Suprapubic skin (tissue), 4 donors: ENCODE measurements around the gene CTNNA3. TPM values are rescaled to one million over a fixed set of nuclear protein-coding genes. Genes with fewer than 3 reads are reported as not detected.
"Not testable (repeated sequence)": the region's sequence is repeated elsewhere in the genome, so short reads cannot be mapped to it uniquely, and the experiment has no call there.

Experiments used
- DNase-seq, 2 donors: peaks; one replicate each; pipeline ENCODE4 v3.0.0-alpha.2; 2019; ENCODE audit warnings: low spot score in 2 of 2
- H3K27ac ChIP-seq: fragments of 200-600 bp; sonication (generic); one replicate; pipeline ENCODE4 v1.5.1; 2019
- H3K27me3 ChIP-seq: fragments of 200-600 bp; sonication (generic); one replicate; pipeline ENCODE4 v1.5.1; 2019
- H3K36me3 ChIP-seq: fragments of 200-600 bp; sonication (generic); one replicate; pipeline ENCODE4 v1.5.1; 2019
- H3K4me1 ChIP-seq: fragments of 200-600 bp; sonication (generic); one replicate; pipeline ENCODE4 v1.5.1; 2019
- H3K4me3 ChIP-seq: fragments of 200-600 bp; sonication (generic); one replicate; pipeline ENCODE4 v1.5.1; 2019; ENCODE audit warnings: mild to moderate bottlenecking
- H3K9me3 ChIP-seq: fragments of 200-600 bp; sonication (generic); one replicate; pipeline ENCODE4 v1.5.1; 2019
- EP300 ChIP-seq: sonication (generic); formaldehyde crosslinking; IDR thresholded peaks from one replicate; pipeline ENCODE4 v1.6.1; 2017; ENCODE audit warnings: antibody characterized with exemption
- POLR2A ChIP-seq, 2 donors: fragments of 450-650 bp; IDR thresholded peaks; one replicate each; pipeline ENCODE4 v1.6.1; 2017; ENCODE audit warnings: antibody characterized with exemption in 2 of 2, mild to moderate bottlenecking in 2 of 2, moderate library complexity in 2 of 2
- POLR2AphosphoS5 ChIP-seq, 3 donors: sonication (generic); formaldehyde crosslinking; IDR thresholded peaks; one replicate each; pipeline ENCODE4 v1.6.1; 2017; ENCODE audit warnings: antibody characterized with exemption in 3 of 3
- WGBS: methylation state at CpG from one replicate; pipeline ENCODE4 v1.1.5; 2018; 5-methylcytosine and 5-hydroxymethylcytosine counted together
- total RNA-seq, 4 donors: library from RNA; depleted of rRNA; stranded (reverse); fragments of >200 nt; gene quantifications; one replicate each; pipeline ENCODE4 v1.1.0, GENCODE V29; 2016
- TF ChIP-seq, protein P1 (sequence below), 2 donors: fragments of 200-600 bp in 1 of 2; fragments of 450-650 bp in 1 of 2; sonication (generic) in 1 of 2; IDR thresholded peaks; one replicate each; pipeline ENCODE4 v1.5.1; 2016 to 2019; ENCODE audit warnings: antibody characterized with exemption in 2 of 2, mild to moderate bottlenecking in 1 of 2, moderate library complexity in 1 of 2

Gene CTNNA3
- total RNA-seq, 4 donors from 2014 or later: 0.08 to 0.29 (median 0.21) TPM

DNA sequence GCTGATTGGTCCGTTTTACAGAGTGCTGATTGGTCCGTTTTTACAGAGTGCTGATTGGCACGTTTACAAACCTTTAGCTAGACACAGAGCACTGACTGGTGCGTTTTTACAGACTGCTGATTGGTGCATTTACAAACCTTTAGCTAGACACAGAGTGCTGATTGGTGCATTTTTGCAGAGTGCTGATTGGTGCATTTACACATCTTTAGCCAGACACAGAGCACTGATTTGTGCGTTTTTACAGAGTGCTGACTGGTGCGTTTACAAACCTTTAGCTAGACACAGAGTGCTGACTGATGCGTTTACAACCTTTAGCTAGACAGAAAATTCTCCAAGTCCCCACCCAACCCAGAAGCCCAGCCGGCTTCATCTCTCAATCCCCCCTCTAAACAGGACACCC, 11.9 kb downstream of the CTNNA3 start:
- not testable (repeated sequence) for H3K27ac ChIP-seq, H3K4me1 ChIP-seq, DNase-seq, H3K4me3 ChIP-seq, H3K36me3 ChIP-seq, H3K27me3 ChIP-seq
- 91% methylated on average over 8 of the region's 8 CpGs for WGBS
- H3K9me3 ChIP-seq: peaks cover 28% of the 10 kb centered on the region

GRCh38 chr10:67678335-67678974, 17.5 kb downstream of the CTNNA3 start:
- Histone ChIP-seq H3K4me1 (no peaks in the 10 kb centered on the region), H3K27ac (no peak overlapping the region), H3K27me3 (no peaks in the 10 kb centered on the region), H3K36me3 (no peaks in the 10 kb centered on the region), H3K4me3 (no peak overlapping the region), H3K9me3 (peaks cover 11% of the 10 kb centered on the region)
- TF ChIP-seq EP300 (no peak), POLR2AphosphoS5 (IDR thresholded peaks at IDR 0.05) (no peak), POLR2A (IDR thresholded peaks at IDR 0.05) (no peak)
- TF ChIP-seq, protein P1, sequence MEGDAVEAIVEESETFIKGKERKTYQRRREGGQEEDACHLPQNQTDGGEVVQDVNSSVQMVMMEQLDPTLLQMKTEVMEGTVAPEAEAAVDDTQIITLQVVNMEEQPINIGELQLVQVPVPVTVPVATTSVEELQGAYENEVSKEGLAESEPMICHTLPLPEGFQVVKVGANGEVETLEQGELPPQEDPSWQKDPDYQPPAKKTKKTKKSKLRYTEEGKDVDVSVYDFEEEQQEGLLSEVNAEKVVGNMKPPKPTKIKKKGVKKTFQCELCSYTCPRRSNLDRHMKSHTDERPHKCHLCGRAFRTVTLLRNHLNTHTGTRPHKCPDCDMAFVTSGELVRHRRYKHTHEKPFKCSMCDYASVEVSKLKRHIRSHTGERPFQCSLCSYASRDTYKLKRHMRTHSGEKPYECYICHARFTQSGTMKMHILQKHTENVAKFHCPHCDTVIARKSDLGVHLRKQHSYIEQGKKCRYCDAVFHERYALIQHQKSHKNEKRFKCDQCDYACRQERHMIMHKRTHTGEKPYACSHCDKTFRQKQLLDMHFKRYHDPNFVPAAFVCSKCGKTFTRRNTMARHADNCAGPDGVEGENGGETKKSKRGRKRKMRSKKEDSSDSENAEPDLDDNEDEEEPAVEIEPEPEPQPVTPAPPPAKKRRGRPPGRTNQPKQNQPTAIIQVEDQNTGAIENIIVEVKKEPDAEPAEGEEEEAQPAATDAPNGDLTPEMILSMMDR (IDR thresholded peaks at IDR 0.05): no peak
- no peak for DNase-seq
- 56% methylated on average over 1 of the region's 1 CpG for WGBS

GRCh38 chr10:67676208-67676825, 19.7 kb downstream of the CTNNA3 start:
- WGBS: 52% methylated on average over 2 of the region's 2 CpGs
- no peaks in the 10 kb centered on the region for H3K27me3 ChIP-seq
- no peaks in the 10 kb centered on the region for H3K9me3 ChIP-seq
- no peak for DNase-seq
- no peak overlapping the region for H3K4me3 ChIP-seq
- H3K27ac ChIP-seq: no peak overlapping the region
- TF ChIP-seq POLR2A (IDR thresholded peaks at IDR 0.05) (no peak), EP300 (no peak), POLR2AphosphoS5 (IDR thresholded peaks at IDR 0.05) (no peak)
- TF ChIP-seq, protein P1 (IDR thresholded peaks at IDR 0.05): no peak
- no peaks in the 10 kb centered on the region for H3K4me1 ChIP-seq
- H3K36me3 ChIP-seq: no peaks in the 10 kb centered on the region

GRCh38 chr10:67670401-67670800, 25.6 kb downstream of the CTNNA3 start:
- TF ChIP-seq EP300: no peak
- no peak for TF ChIP-seq POLR2AphosphoS5 (IDR thresholded peaks at IDR 0.05)
- TF ChIP-seq, protein P1 (IDR thresholded peaks at IDR 0.05): no peak
- no peak for TF ChIP-seq POLR2A (IDR thresholded peaks at IDR 0.05)
- Histone ChIP-seq H3K9me3 (no peaks in the 10 kb centered on the region), H3K36me3 (no peaks in the 10 kb centered on the region), H3K4me3 (no peak overlapping the region), H3K27me3 (no peaks in the 10 kb centered on the region), H3K27ac (no peak overlapping the region), H3K4me1 (no peaks in the 10 kb centered on the region)
- DNase-seq: no peak

- Histone ChIP-seq H3K27ac (no peak overlapping the region), H3K27me3 (no peaks in the 10 kb centered on the region), H3K9me3 (no peaks in the 10 kb centered on the region), H3K4me3 (no peak overlapping the region), H3K36me3 (no peaks in the 10 kb centered on the region), H3K4me1 (no peaks in the 10 kb centered on the region)
- TF ChIP-seq EP300: no peak
- TF ChIP-seq POLR2A (IDR thresholded peaks at IDR 0.05): no peak
- no peak for TF ChIP-seq POLR2AphosphoS5 (IDR thresholded peaks at IDR 0.05)
- 12% methylated on average over 1 of the region's 1 CpG for WGBS
- no peak for DNase-seq
Observed at GRCh38 chr10:67669978-67670377, 26.0 kb downstream of the CTNNA3 start.

DNA sequence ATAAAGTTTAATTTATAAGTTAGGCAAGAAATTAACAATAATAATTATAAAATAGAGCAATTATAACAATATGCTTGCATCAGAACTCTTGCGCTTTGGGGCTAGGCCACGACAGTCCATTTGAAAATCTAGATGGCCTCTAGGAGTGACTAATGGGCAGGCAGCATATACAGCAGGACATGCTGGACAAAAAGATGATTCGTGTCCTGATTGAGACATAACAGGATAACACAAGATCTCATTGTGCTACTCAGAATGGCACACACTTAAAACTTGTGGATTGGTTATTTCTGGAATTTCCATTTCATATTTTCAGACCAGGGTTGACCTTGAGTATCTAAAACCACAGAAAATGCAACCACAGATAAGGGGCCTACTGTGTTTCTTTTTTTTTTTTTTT, 27.5 kb downstream of the CTNNA3 start:
- TF ChIP-seq, protein P1 (IDR thresholded peaks at IDR 0.05): no peak
- TF ChIP-seq POLR2AphosphoS5 (IDR thresholded peaks at IDR 0.05) (no peak), POLR2A (IDR thresholded peaks at IDR 0.05) (no peak), EP300 (no peak)
- no peaks in the 10 kb centered on the region for H3K27me3 ChIP-seq
- H3K36me3 ChIP-seq: no peaks in the 10 kb centered on the region
- no peaks in the 10 kb centered on the region for H3K4me1 ChIP-seq
- no peak overlapping the region for H3K27ac ChIP-seq
- H3K9me3 ChIP-seq: no peaks in the 10 kb centered on the region
- no peak for DNase-seq
- WGBS: 90% methylated on average over 3 of the region's 3 CpGs
- H3K4me3 ChIP-seq: no peak overlapping the region
